ENCODE results near the gene METTL3. TPM values are rescaled to one million over a fixed set of nuclear protein-coding genes. Genes with fewer than 3 reads are reported as not detected.

Gene METTL3
- total and polyA plus RNA-seq, 7 experiments from 2014 or later: 17.6 to 108 (median 54.1) TPM

DNA sequence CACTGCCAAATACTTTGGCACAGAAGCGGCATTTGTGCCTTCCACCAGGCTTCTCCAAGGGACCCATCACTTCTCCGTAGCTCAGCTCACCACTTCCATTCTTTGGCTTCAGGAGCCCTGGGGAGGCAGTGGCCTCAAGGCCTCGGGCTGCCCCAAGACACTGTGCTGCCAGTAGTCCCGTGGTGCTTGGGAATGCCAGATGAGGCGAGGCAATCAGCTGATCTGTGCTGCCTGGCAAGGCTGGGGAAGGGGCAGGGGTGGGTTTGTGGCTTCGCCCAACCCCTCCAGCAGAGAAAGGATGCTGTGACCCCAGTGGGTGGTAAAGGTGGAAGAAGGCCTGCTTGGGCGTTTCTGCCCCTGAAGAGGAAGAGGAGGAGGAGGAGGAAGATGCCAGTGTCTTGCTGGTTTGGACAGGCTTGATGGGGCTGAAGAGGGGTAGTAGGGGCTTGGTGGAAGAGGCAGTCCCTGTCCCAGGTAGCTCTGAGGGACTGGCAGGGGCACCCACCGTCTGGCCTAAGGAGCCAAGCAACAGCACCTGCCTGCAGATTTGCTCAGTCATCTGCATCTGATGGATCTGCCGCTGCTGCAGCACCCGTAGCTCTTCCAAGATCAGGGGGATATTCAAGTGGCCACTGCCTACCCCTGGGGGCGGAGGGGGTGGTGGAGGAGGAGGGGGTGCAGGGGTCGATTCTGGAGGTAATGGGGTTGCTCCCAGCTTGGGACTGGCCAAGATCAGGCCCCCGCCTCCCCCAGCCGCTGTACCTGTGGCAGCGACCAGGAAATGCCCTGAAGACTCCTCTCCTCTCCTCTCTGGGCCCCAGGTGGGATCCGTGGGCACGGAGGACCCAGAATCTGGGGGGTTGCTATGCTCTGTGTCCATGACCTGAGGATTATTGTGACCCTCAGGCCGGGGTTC lies 13.7 kb upstream of the METTL3 start:
- no peaks in the 10 kb centered on the region for H3K9me3 ChIP-seq (ENCODE audit: control insufficient read depth in 2 of 3, low read length in 3 of 3)
- ATAC-seq (no peak), DNase-seq (no peak)
- H3K27ac ChIP-seq (ENCODE audit: low read depth, low read length): peak overlapping the region; percentile 75
- ChIA-PET POLR2A (interaction anchor here (2.4 to 4.6 kb wide), 2 partner anchors 13 to 48 kb away, joined by 15 to 42 read pairs; partner anchors contain the start of genes METTL3, RAB2B and TOX4), CTCF (interaction anchor here (0.6 to 0.7 kb wide), 2 partner anchors 28 to 69 kb away, joined by 3 to 8 read pairs; partner anchors contain the start of gene CHD8)
- Mint-ChIP-seq H3K4me3 (peak overlapping the region; percentile 65 to 91 (median 88)), H3K36me3 (no peaks in the 10 kb centered on the region), H3K27ac (peak overlapping the region in 8 of 9 donors; percentile 53 to 92 (median 82)), H3K27me3 (peaks cover 0 to 16% (median 0%) of the 10 kb centered on the region in 5 donors), H3K4me1 (peaks cover 10 to 27% (median 21%) of the 10 kb centered on the region in 7 donors), H3K9me3 (peaks cover 0 to 1% (median 0%) of the 10 kb centered on the region in 11 donors)
- H3K4me1 ChIP-seq (ENCODE audit: control insufficient read depth in 2 of 2, insufficient read depth in 2 of 2, low read length in 2 of 2): peaks cover 5 to 9% of the 10 kb centered on the region in 2 donors
- intact Hi-C loops (cut with micrococcal nuclease): loop anchor here in 1 of 2 donors (5.0 kb wide), 1 partner anchor 48 kb away; the partner anchor contains the start of genes RAB2B and TOX4
- H3K27me3 ChIP-seq (ENCODE audit: control insufficient read depth in 2 of 2, insufficient read depth in 2 of 2, low read length in 2 of 2): no peaks in the 10 kb centered on the region
- H3K36me3 ChIP-seq (ENCODE audit: control insufficient read depth in 2 of 3, insufficient read depth in 3 of 3, low read length in 3 of 3): peaks cover 0 to 4% (median 0%) of the 10 kb centered on the region in 3 experiments
- no peak overlapping the region for H3K4me3 ChIP-seq (ENCODE audit: low read length)

DNA sequence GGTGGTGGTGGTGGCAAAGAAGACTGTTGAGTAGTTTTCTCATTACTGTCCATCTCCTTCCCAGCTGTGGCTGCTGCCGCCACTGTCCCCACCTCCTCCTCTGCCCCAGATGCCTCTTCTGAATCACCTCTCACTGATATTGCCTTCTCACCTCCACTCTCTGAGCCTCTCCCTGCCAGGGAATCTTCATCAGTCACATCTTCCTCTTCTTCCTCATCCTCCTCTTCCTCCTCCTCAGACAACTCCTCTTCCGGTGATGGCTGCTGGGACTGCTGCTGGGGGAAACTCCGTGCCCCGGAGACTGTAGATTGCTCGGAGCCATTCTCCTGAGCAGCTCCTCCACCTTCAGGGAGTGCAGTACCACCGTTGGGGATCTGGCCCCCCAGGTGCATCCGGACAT lies 12.1 kb upstream of the METTL3 start:
- H3K36me3 Mint-ChIP-seq: peaks cover 0 to 4% (median 0%) of the 10 kb centered on the region in 5 donors
- H3K27me3 Mint-ChIP-seq: peaks cover 0 to 22% (median 0%) of the 10 kb centered on the region in 5 donors
- H3K27ac Mint-ChIP-seq: peak overlapping the region in 1 of 9 donors; percentile 12
- peaks cover 10 to 27% (median 19%) of the 10 kb centered on the region in 7 donors for H3K4me1 Mint-ChIP-seq
- DNase-seq (no peak), ATAC-seq (no peak)
- Histone ChIP-seq H3K4me3 (ENCODE audit: low read length) (no peak overlapping the region), H3K4me1 (ENCODE audit: control insufficient read depth in 2 of 2, insufficient read depth in 2 of 2, low read length in 2 of 2) (peaks cover 5 to 9% of the 10 kb centered on the region in 2 donors), H3K36me3 (ENCODE audit: control insufficient read depth in 2 of 3, insufficient read depth in 3 of 3, low read length in 3 of 3) (peaks cover 0 to 4% (median 0%) of the 10 kb centered on the region in 3 experiments), H3K9me3 (ENCODE audit: control insufficient read depth in 2 of 3, low read length in 3 of 3) (no peaks in the 10 kb centered on the region), H3K27me3 (ENCODE audit: control insufficient read depth in 2 of 2, insufficient read depth in 2 of 2, low read length in 2 of 2) (no peaks in the 10 kb centered on the region), H3K27ac (ENCODE audit: low read depth, low read length) (no peak overlapping the region)
- no peak overlapping the region for H3K4me3 Mint-ChIP-seq
- intact Hi-C loops (cut with micrococcal nuclease): no loop called here
- ChIA-PET CTCF (interaction anchor here (1.5 kb wide), 1 partner anchor 25 kb away, joined by 6 read pairs; no protein-coding TSS in a partner anchor), POLR2A (interaction anchor here (4.6 kb wide), 1 partner anchor 11 kb away, joined by 42 read pairs; the partner anchor contains the start of gene METTL3)
- peaks cover 0 to 4% (median 0%) of the 10 kb centered on the region in 11 donors for H3K9me3 Mint-ChIP-seq

DNA sequence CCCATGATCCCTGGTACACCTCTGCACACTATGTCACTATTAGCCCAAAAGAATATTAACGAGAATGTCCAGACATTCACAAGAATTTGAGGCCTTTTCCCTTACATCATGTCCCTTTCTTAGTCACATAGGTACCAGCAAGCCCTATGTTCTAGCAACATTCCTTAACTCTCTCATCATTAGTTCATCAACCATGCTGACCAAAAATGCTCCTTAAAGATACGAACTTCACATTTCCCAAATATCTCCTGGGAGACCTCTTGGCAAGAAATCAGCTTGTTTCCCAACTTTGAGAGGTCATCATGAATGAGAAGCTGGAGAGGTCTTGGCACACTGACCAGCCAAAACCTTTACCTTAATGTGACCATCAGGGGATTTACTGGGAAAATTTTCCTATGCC lies 10.4 kb upstream of the METTL3 start:
- H3K27me3 Mint-ChIP-seq: peaks cover 0 to 19% (median 0%) of the 10 kb centered on the region in 5 donors
- ChIA-PET CTCF (no interaction called here), POLR2A (no interaction called here)
- H3K27ac Mint-ChIP-seq: peak overlapping the region in 2 of 9 donors; percentile 12 to 46
- H3K4me1 ChIP-seq (ENCODE audit: control insufficient read depth in 2 of 2, insufficient read depth in 2 of 2, low read length in 2 of 2): peaks cover under 1% of the 10 kb centered on the region in 2 donors
- ATAC-seq (no peak), DNase-seq (no peak)
- intact Hi-C loops (cut with micrococcal nuclease): no loop called here
- peaks cover 0 to 4% (median 0%) of the 10 kb centered on the region in 5 donors for H3K36me3 Mint-ChIP-seq
- no peaks in the 10 kb centered on the region for H3K27me3 ChIP-seq (ENCODE audit: control insufficient read depth in 2 of 2, insufficient read depth in 2 of 2, low read length in 2 of 2)
- H3K4me3 Mint-ChIP-seq: no peak overlapping the region
- peaks cover 0 to 4% (median 0%) of the 10 kb centered on the region in 11 donors for H3K9me3 Mint-ChIP-seq
- H3K36me3 ChIP-seq (ENCODE audit: control insufficient read depth in 2 of 3, insufficient read depth in 3 of 3, low read length in 3 of 3): peaks cover 0 to 4% (median 0%) of the 10 kb centered on the region in 3 experiments
- H3K4me1 Mint-ChIP-seq: peaks cover 3 to 17% (median 10%) of the 10 kb centered on the region in 7 donors
- H3K9me3 ChIP-seq (ENCODE audit: control insufficient read depth in 2 of 3, low read length in 3 of 3): no peaks in the 10 kb centered on the region
- no peak overlapping the region for H3K4me3 ChIP-seq (ENCODE audit: low read length)
- no peak overlapping the region for H3K27ac ChIP-seq (ENCODE audit: low read depth, low read length)

GRCh38 chr14:21520767-21521166 lies 9.6 kb upstream of the METTL3 start:
- H3K36me3 ChIP-seq (ENCODE audit: control insufficient read depth in 2 of 3, insufficient read depth in 3 of 3, low read length in 3 of 3): no peaks in the 10 kb centered on the region
- ChIA-PET CTCF (no interaction called here), POLR2A (interaction anchor here (1.9 kb wide), 1 partner anchor 10 kb away, joined by 5 read pairs; the partner anchor contains the start of gene METTL3)
- no peaks in the 10 kb centered on the region for H3K4me1 ChIP-seq (ENCODE audit: control insufficient read depth in 2 of 2, insufficient read depth in 2 of 2, low read length in 2 of 2)
- Mint-ChIP-seq H3K36me3 (peaks cover 0 to 4% (median 0%) of the 10 kb centered on the region in 5 donors), H3K4me3 (no peak overlapping the region), H3K27ac (peak overlapping the region in 1 of 9 donors; percentile 12), H3K27me3 (peaks cover 0 to 23% (median 0%) of the 10 kb centered on the region in 5 donors), H3K9me3 (peaks cover 0 to 4% (median 0%) of the 10 kb centered on the region in 11 donors), H3K4me1 (peaks cover 3 to 14% (median 10%) of the 10 kb centered on the region in 7 donors)
- H3K27me3 ChIP-seq (ENCODE audit: control insufficient read depth in 2 of 2, insufficient read depth in 2 of 2, low read length in 2 of 2): no peaks in the 10 kb centered on the region
- H3K9me3 ChIP-seq (ENCODE audit: control insufficient read depth in 2 of 3, low read length in 3 of 3): no peaks in the 10 kb centered on the region
- ATAC-seq (no peak), DNase-seq (no peak)
- intact Hi-C loops (cut with micrococcal nuclease): no loop called here
- no peak overlapping the region for H3K4me3 ChIP-seq (ENCODE audit: low read length)
- H3K27ac ChIP-seq (ENCODE audit: low read depth, low read length): no peak overlapping the region

DNA sequence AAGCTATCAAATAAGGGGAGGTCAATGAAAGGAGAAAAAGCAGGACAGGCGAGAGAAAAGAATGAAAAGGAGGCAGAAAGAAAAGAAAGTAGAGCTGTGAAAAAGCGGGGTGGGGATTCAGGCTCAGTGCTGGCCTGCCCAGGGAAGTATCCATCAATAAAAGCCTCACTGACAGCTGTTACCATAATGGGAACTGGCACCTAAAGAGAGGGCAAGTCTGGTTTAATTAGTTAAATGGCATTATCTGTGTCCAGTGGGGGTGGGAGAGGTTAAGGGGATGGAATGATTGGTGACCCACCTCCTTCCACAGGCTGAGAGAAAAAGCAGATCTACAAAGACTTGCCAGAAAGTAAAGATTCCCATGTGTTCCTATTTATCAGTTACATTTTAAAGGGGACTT lies 7.6 kb upstream of the METTL3 start:
- Histone ChIP-seq H3K4me3 (ENCODE audit: low read length) (no peak overlapping the region), H3K9me3 (ENCODE audit: control insufficient read depth in 2 of 3, low read length in 3 of 3) (no peaks in the 10 kb centered on the region), H3K4me1 (ENCODE audit: control insufficient read depth in 2 of 2, insufficient read depth in 2 of 2, low read length in 2 of 2) (no peaks in the 10 kb centered on the region), H3K27me3 (ENCODE audit: control insufficient read depth in 2 of 2, insufficient read depth in 2 of 2, low read length in 2 of 2) (no peaks in the 10 kb centered on the region), H3K27ac (ENCODE audit: low read depth, low read length) (no peak overlapping the region), H3K36me3 (ENCODE audit: control insufficient read depth in 2 of 3, insufficient read depth in 3 of 3, low read length in 3 of 3) (no peaks in the 10 kb centered on the region)
- intact Hi-C loops (cut with micrococcal nuclease): no loop called here
- H3K27me3 Mint-ChIP-seq: peaks cover 0 to 21% (median 0%) of the 10 kb centered on the region in 5 donors
- H3K4me3 Mint-ChIP-seq: no peak overlapping the region
- POLR2A ChIA-PET: no interaction called here
- H3K9me3 Mint-ChIP-seq: peaks cover 0 to 3% (median 0%) of the 10 kb centered on the region in 11 donors
- CTCF ChIA-PET: no interaction called here
- peaks cover 0 to 6% (median 0%) of the 10 kb centered on the region in 7 donors for H3K4me1 Mint-ChIP-seq
- DNase-seq: no peak
- H3K27ac Mint-ChIP-seq: no peak overlapping the region
- no peak for ATAC-seq
- H3K36me3 Mint-ChIP-seq: peaks cover 0 to 4% (median 0%) of the 10 kb centered on the region in 5 donors

- intact Hi-C loops (cut with micrococcal nuclease): no loop called here
- peaks cover 0 to 12% (median 0%) of the 10 kb centered on the region in 5 donors for H3K27me3 Mint-ChIP-seq
- POLR2A ChIA-PET: interaction anchor here (0.6 to 4.2 kb wide), 3 partner anchors 11 to 1087 kb away, joined by 3 to 42 read pairs (median 4); partner anchors contain the start of gene SALL2
Observed at GRCh38 chr14:21514341-21514740, 3.2 kb upstream of the METTL3 start.

More at GRCh38 chr14:21514341-21514740, 3.2 kb upstream of the METTL3 start:
- Histone ChIP-seq H3K27ac (ENCODE audit: low read depth, low read length) (no peak overlapping the region), H3K27me3 (ENCODE audit: control insufficient read depth in 2 of 2, insufficient read depth in 2 of 2, low read length in 2 of 2) (no peaks in the 10 kb centered on the region), H3K36me3 (ENCODE audit: control insufficient read depth in 2 of 3, insufficient read depth in 3 of 3, low read length in 3 of 3) (peaks cover 0 to 6% (median 0%) of the 10 kb centered on the region in 3 experiments), H3K9me3 (ENCODE audit: control insufficient read depth in 2 of 3, low read length in 3 of 3) (no peaks in the 10 kb centered on the region), H3K4me1 (ENCODE audit: control insufficient read depth in 2 of 2, insufficient read depth in 2 of 2, low read length in 2 of 2) (peaks cover 13 to 18% of the 10 kb centered on the region in 2 donors), H3K4me3 (ENCODE audit: low read length) (no peak overlapping the region)
- H3K4me1 Mint-ChIP-seq: peaks cover 10 to 25% (median 22%) of the 10 kb centered on the region in 7 donors
- peaks cover 0 to 7% (median 4%) of the 10 kb centered on the region in 5 donors for H3K36me3 Mint-ChIP-seq
- no peak for DNase-seq
- CTCF ChIA-PET: interaction anchor here (0.6 to 2.0 kb wide), 2 partner anchors 11 to 16 kb away, joined by 3 to 6 read pairs; no protein-coding TSS in a partner anchor
- no peak overlapping the region for H3K27ac Mint-ChIP-seq
- H3K9me3 Mint-ChIP-seq: peaks cover 0 to 3% (median 0%) of the 10 kb centered on the region in 11 donors
- ATAC-seq: no peak
- H3K4me3 Mint-ChIP-seq: no peak overlapping the region

Measured in naive thymus-derived CD4-positive, alpha-beta T cell (primary cell).